ENCODE results near the gene UGT1A1.

Gene UGT1A1

GRCh38 chr2:233791151-233791882, 31.2 kb downstream of the UGT1A1 start:
- TF ChIP-seq CTCF (IDR thresholded peaks at IDR 0.05), result no peak
- no peak overlapping the region for H3K4me3 ChIP-seq
- DNase-seq (ENCODE audit: low spot score), result no peak
- H3K27ac ChIP-seq, result no peak overlapping the region

- Histone ChIP-seq H3K27ac (no peak overlapping the region), H3K4me3 (no peak overlapping the region)
- no peak for DNase-seq (ENCODE audit: low spot score)
- TF ChIP-seq CTCF (IDR thresholded peaks at IDR 0.05), result no peak
These were observed 31.8 kb downstream of the UGT1A1 start for GRCh38 chr2:233791883-233792329.

- no peak for DNase-seq (ENCODE audit: low spot score)
- H3K4me3 ChIP-seq, result no peak overlapping the region
- TF ChIP-seq CTCF (IDR thresholded peaks at IDR 0.05), result no peak
These were observed 32.6 kb downstream of the UGT1A1 start for GRCh38 chr2:233792720-233793119.

GRCh38 chr2:233793465-233794127, 33.5 kb downstream of the UGT1A1 start:
- DNase-seq (ENCODE audit: low spot score), result no peak
- TF ChIP-seq CTCF (IDR thresholded peaks at IDR 0.05), result no peak
- Histone ChIP-seq H3K4me3 (no peak overlapping the region), H3K27ac (no peak overlapping the region)

More at GRCh38 chr2:233792720-233793119, 32.6 kb downstream of the UGT1A1 start:
- no peak overlapping the region for H3K27ac ChIP-seq

- no peak for DNase-seq (ENCODE audit: low spot score)
- H3K4me3 ChIP-seq, result no peak overlapping the region
- no peak overlapping the region for H3K27ac ChIP-seq
- no peak for TF ChIP-seq CTCF (IDR thresholded peaks at IDR 0.05)
These were observed 34.1 kb downstream of the UGT1A1 start for GRCh38 chr2:233794128-233794658.

GRCh38 chr2:233795735-233796171, 35.7 kb downstream of the UGT1A1 start:
- no peak overlapping the region for H3K4me3 ChIP-seq
- peak; percentile 56 for DNase-seq (ENCODE audit: low spot score)
- no peak for TF ChIP-seq CTCF (IDR thresholded peaks at IDR 0.05)
- no peak overlapping the region for H3K27ac ChIP-seq
